DMS 273 treated with DMSO at 0.1 percent for 48 hours (cell line): Measurements from ENCODE around the gene CLDN16.

Experiments used
- DNase-seq: peaks from one replicate; lab custom pipeline; 2025; lab: John Stamatoyannopoulos, UW

The CLDN16 gene

DNA sequence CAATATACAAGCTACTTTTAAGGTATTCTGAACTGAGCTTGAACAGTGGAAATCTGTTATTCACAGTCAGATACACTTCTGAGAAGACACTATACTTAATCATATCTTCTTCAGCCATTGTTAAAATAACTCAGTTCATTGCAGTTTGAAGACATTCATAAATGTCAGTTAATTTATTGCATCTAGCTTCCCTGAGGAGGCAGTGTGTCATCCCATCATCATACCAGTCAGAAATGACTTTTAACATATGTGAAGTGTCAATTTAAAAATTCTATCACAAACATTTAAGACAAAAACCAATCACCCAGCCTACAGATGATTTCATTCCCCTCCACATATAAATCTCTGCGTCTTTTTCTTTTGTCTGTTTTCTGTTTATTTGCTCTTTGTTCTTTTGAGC is 54.3 kb downstream of the CLDN16 start:
- DNase-seq: no peak

DNA sequence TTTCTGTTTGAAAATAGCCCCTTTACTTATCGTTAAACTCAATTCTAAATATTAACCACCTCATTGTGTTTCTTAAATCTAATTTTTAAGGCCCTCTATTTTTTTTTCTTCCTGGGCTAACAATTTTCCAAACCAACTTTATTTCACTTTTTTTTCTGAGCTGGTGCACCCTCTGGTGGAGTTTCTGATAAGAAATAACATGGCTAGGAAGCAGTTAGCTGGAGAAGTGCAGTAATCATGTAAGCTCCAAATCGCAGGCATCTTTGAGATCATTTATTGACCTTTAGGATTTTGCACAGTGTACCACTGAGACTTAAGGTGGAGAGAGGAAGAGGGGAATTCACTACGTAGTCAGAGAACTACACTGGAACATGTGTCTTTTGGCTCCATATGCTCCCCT is 55.3 kb downstream of the CLDN16 start:
- no peak for DNase-seq

- no peak for DNase-seq
Observed at GRCh38 chr3:190444006-190444405, 56.0 kb downstream of the CLDN16 start.

GRCh38 chr3:190444576-190445145 is 56.7 kb downstream of the CLDN16 start:
- DNase-seq: no peak

DNA sequence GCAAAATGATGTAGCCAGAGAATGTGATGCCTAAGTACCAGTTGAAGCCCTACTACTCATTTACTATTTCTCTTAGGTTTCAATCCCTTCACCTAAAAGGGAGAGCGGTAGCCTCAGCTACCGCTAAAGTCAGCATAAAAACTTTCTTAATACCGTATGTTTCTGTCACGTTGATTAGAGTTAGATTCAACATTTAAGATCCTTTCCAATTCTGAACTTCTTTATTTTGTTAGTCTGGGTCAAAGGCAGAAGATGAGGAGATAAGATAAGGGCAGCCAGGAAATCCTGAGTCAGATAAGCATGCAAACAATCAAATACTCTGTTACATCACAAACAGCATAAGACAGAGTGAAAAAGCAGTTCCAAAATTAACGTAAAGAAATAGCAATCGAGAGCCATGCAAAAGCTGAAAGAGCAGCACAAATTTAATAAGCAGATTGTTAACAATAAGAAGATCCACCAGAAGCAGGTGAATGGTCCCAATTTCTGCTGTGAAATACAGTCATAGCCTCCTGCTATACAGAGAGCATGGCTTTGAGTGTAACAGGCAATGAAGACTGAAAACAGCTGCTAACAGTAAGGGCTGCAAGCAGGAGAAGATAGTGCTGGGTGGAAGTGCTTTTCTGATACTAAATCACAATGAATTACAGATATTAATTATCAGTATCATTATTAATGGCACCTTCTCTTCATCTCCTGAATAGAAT is 58.8 kb downstream of the CLDN16 start:
- no peak for DNase-seq

DNA sequence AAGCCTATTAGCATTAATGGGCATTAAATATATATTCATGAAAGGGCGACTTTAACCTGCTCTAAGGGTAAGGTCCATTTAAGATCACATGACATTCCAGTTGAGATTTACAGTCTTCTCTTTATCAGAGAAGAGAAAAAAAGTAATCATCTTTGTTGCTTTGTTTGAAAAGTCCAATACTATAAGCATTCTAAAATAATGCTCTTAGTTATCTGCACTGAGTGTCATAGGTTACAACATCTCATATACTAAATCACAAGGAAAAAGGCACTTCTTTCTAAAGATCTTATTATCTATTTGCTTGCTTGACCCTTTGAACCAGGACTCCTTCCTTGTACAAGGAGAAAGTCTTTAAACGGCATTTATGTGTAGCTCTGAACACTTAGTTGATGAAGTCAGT is 60.3 kb downstream of the CLDN16 start:
- DNase-seq: no peak

- no peak for DNase-seq
Observed at GRCh38 chr3:190449801-190450200, 61.8 kb downstream of the CLDN16 start, which contains the start of gene TMEM207. Gene TMEM207, minus strand, starts transcription at chr3:190449901. Its CDS starts 92 bp downstream, at chr3:190449809.

- no peak for DNase-seq
Observed at GRCh38 chr3:190455828-190456227, 67.9 kb downstream of the CLDN16 start.

- DNase-seq: no peak
Observed at GRCh38 chr3:190456770-190457169, 68.8 kb downstream of the CLDN16 start.

- no peak for DNase-seq
Observed at GRCh38 chr3:190458040-190458439, 70.1 kb downstream of the CLDN16 start.
